NCI-H146 treated with DMSO at 0.1 percent for 48 hours (cell line): Measurements from ENCODE around the gene GPR85.
"Not testable (repeated sequence)": the region's sequence is repeated elsewhere in the genome, so short reads cannot be mapped to it uniquely, and the experiment has no call there.

Experiments used
- DNase-seq: peaks from one replicate; lab custom pipeline; 2025; ENCODE audit not compliant: unreplicated experiment; lab: John Stamatoyannopoulos, UW

GPR85 gene, protein sequence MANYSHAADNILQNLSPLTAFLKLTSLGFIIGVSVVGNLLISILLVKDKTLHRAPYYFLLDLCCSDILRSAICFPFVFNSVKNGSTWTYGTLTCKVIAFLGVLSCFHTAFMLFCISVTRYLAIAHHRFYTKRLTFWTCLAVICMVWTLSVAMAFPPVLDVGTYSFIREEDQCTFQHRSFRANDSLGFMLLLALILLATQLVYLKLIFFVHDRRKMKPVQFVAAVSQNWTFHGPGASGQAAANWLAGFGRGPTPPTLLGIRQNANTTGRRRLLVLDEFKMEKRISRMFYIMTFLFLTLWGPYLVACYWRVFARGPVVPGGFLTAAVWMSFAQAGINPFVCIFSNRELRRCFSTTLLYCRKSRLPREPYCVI

DNA sequence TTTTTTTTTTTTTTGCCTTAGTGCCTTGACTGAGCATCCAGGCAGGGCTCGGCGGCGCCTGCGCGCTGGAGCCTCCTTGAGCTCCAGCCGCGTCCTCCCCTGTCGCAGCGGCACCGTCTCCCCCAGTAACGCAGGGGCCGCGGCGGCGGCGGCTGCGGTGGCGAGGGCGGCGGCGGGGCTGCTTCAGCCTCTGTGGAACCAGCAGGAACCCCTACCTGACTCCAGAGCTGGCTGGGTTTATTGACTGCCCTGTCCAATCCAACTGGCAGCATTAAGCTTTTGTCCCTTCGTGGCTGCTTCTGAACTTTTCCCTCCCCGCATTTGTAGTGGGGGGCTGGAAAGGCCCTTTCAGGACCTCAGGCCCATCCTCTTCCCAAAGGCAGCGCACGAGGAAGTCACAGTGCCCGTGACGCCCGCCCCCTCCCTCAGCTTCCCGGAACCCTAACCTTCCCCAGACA is at the start of gene GPR85:
TSS of gene GPR85 (minus strand) at position 397 of the 458 bp plus-strand sequence. CDS start 2,106 bp downstream, outside the sequence.
- peak; percentile 22 for DNase-seq

- no peak for DNase-seq
Measured at GRCh38 chr7:113134025-113134424, 47.4 kb upstream of the GPR85 start.

- DNase-seq: no peak
Measured at GRCh38 chr7:113131367-113131766, 44.7 kb upstream of the GPR85 start.

DNA sequence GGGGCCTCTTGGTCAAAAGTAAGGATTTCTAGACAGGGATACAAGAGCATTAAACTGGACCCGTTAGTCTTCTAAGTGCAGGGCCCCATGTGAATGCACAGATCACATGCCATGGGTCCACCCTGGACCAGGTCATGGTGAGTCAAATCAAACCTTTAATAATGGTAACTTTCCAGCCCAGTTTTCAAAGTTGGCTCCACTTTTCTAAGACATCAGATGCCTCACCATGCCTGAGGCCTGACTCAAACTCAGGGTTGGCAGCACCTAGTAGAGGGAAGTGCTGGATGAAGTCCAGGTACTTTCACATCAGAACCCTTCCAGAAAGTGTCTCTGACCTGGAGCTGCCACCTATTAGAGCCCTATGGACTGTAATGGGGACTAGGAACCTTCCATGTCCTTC is 41.4 kb upstream of the GPR85 start:
- no peak for DNase-seq

- no peak for DNase-seq
Measured at GRCh38 chr7:113125728-113126127, 39.1 kb upstream of the GPR85 start.

- DNase-seq: no peak
Measured at GRCh38 chr7:113122744-113123143, 36.1 kb upstream of the GPR85 start.

GRCh38 chr7:113120647-113121046 is 34.0 kb upstream of the GPR85 start:
- DNase-seq: no peak

- no peak for DNase-seq
Measured at GRCh38 chr7:113119429-113119828, 32.8 kb upstream of the GPR85 start.

DNA sequence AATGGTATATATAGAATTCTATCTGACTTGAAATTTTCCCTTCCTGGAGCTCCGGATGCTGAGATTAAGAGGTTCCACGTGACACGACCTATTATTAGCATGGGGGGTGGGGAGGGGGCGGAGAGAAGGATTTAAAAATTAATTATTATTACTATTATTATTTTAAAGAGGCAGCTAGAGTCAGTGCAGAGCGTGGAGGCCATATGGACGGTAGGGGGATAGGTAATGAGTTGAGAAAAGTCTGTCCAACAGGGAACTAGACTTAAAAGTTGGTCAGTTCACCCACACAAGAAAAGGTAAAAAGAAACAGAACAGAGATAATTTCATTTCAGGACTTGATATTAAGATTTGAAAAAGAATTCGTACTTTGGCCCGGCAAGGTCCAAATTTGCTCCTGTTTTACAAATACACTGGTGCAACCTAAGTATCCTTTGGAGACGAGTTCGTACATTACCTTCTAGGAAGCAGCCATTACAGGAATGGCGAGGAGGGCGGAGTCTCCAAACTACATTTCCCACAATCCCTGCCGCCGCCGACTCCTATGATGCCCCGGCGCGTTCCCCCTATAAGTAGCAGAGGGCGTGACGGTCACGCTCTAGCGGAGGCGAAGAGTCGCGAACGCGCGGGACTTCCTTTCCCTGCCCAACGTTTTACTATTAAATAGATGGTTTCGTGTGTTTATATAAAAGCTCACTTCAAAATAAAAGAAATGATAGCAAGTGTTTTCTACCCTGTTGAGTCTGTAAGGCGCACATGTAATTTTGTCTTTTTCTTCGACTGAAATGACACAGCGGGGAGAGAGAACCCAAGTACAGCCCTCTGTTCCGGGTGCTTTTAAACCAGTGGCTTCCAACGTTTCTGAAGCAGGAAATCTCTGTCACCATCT is 31.7 kb upstream of the GPR85 start, which contains the start of gene SMIM30:
TSS of gene SMIM30 (minus strand) at position 481 of the 886 bp plus-strand sequence. CDS start 976 bp downstream, outside the sequence.
- peak; percentile 84 for DNase-seq

DNA sequence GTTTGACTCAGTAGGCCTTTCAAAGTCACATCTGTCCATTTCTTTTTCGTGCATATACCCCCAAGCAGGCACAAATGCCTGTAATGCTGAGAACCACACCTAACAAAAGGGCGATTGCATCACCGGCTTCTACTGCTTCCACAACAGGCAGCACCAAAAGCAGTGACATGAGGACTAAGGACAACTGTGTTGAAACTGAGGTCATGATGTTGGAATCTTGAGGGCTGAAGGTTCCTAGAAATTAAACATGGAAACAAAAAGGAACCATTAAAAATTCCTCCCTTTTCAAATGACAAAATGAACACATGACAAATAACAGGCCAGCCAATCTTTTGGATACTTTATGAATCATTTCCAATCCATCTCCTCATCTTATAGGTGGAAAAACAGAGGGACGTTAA is 30.7 kb upstream of the GPR85 start:
- DNase-seq: not testable (repeated sequence)

DNA sequence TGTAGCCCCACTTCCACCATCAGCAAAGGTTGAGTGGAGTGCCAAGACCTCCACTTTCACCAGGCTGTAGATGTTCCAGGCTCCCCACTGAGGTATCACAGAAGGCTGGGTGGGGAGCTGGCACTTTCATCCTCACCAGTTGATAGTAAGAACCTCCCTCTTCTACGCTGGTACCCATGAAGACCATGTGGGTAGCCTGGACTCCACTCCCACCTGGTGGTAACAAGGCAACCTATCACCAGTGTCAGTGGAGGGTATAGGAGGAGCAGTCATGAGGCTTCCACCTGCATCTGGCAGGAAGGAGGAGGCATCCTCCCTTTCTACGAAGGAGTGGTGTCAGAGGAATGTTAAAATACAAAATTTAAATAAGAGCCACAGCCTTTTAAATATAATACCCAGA is 27.3 kb upstream of the GPR85 start:
- DNase-seq: no peak

GRCh38 chr7:113109718-113110117 is 23.1 kb upstream of the GPR85 start:
- no peak for DNase-seq

DNA sequence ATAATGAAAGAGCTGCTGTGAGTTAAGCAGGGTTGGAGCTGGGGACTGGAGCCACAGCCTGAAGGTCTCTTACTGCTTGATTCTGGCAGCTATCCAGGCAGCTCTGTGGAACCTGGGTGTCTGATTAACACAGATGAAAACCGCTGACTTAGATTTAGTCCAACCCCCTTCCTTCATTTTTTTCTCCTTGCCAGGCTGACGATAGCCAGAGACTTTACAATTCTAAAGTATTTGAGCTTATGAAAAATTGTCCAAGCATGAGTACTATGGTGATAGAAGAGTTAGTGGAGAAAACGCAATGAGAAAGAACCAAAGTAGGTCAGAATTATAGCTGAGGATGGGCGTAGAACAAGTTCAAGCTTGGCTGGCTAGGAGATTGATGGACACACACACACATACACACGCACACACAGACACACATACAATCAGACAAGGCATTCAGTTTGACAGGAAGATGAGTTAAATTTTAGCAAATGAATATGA is 13.5 kb upstream of the GPR85 start:
- DNase-seq: no peak

DNA sequence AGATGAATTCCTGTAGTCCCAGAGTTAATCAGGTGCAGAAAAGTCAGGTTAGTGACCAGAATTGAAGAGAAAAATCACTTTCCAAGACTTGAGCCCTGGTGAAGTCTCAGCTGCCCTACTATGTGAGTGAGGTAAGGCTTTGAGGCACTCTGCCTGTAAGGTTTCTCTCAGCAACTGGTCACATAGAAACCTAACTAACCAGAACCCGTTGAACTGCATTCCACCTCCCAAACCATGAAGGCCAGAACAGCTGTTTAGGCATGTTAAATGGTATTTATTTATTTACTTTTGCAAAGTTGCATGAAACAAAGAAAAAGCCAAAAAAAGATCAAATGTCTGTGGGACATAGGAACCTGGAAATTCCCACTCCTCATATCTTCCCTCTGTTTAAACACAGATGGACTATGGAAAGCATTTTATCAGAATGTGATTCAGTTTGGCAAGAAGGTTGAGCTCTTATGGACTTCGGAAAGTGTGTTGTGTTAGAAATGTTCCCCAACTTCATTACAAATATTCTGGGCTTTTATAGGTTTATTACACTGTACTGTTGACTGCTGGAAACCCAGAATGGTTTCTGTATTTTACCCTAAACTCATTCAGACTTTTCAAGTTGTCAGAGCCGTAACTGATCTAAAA is 12.8 kb upstream of the GPR85 start:
- no peak for DNase-seq

GRCh38 chr7:113094517-113095249 is 8.1 kb upstream of the GPR85 start:
- no peak for DNase-seq

DNA sequence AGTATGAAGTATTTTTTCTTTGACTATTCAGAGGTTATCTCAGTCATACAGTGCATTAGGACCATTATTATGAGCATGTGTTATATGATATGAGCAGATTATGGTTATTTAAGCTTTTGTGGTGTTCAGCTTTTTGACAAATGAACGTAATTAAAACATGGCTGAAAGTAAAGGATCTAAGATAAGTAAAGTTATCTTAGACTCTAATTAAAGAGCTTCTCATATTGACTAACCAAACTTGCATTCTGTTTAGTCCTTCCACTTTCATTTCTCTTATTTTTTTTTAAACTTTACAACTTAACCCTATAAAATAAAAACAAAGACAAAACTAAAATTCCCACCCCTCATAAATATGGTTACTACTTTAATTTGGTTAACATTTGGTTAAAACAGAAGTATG is 6.9 kb upstream of the GPR85 start:
- no peak for DNase-seq

GRCh38 chr7:113092762-113093161 is 6.1 kb upstream of the GPR85 start:
- no peak for DNase-seq

DNA sequence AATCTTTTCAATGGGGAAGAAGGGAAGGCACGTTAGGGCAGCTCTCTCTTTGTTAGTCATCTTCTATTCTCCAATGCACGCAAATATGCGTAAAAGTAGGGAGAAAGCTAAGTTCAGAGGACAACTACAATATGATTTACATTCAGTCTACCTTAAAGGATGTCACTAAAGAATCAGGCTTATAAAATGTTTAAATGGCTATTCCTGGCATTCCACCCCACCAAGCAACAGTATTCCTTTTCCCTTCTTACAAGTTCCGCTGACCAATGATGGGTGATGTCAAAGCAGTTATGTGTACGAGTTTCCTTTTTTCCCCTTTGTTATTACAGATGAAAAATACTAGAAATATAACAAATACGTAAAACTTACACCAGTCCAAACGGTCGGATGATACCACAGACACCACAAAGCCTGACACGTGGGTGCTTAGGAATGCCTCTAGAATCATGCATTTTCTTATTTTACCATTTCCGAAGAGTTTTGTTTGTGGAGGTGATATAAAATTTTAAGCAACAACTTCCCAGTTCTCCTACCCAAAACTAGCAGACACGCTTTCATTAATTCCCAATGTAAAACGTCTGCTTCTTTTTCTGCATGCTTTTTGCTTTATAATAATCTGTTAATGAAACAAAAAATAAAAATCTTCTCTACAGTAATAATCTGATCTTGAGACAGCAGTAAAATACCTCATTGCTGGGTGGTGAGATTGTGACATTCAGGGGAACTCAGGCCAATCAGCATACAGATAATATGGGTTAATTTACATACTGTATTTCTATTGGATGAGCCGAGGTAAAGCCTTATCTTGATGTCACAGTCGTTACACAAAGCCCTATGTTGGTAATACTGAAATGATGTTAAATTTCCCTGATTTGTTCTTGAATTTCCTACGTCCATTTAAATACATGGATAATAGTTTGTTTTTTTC is 708 bp upstream of the GPR85 start:
- DNase-seq: no peak

- DNase-seq: no peak
Measured at GRCh38 chr7:113085781-113086390, 741 bp downstream of the GPR85 start.
